ENCODE results near the gene SLC12A4. TPM values are rescaled to one million over a fixed set of nuclear protein-coding genes. Genes with fewer than 3 reads are reported as not detected.
A peak's percentile ranks its signal among the peaks of the same experiment; 100 is the strongest.

SLC12A4 gene
- total RNA-seq, 2 experiments from 2014 or later, result 15.1 to 17.7 TPM

- H3K9me3 ChIP-seq (ENCODE audit: control insufficient read depth in 1 of 2, insufficient read depth in 1 of 2, low read length in 2 of 2), result no peaks in the 10 kb centered on the region
- peaks cover 9% of the 10 kb centered on the region for H3K36me3 ChIP-seq (ENCODE audit: insufficient read depth, low read length)
- Mint-ChIP-seq H3K27ac (no peak overlapping the region), H3K27me3 (no peaks in the 10 kb centered on the region), H3K36me3 (ENCODE audit: low read depth) (peaks cover 17% of the 10 kb centered on the region), H3K4me1 (ENCODE audit: low read depth) (peaks cover 24% of the 10 kb centered on the region), H3K4me3 (peak overlapping the region; percentile 54), H3K9me3 (no peaks in the 10 kb centered on the region)
- TF ChIP-seq CTCF (IDR thresholded peaks at IDR 0.05), result no peak
- H3K27me3 ChIP-seq (ENCODE audit: control insufficient read depth in 1 of 2, insufficient read depth in 2 of 2, low read length in 2 of 2), result no peaks in the 10 kb centered on the region
- H3K4me3 ChIP-seq (ENCODE audit: low read length), result no peak overlapping the region
- CTCF ChIA-PET, result no interaction called here
- POLR2A ChIA-PET, result interaction anchor here (1.0 to 2.1 kb wide), 2 partner anchors 20 to 29 kb away, joined by 3 to 8 read pairs; no protein-coding TSS in a partner anchor
- no peak for ATAC-seq (ENCODE audit: poor library complexity)
- intact Hi-C loops (cut with DNase I, micrococcal nuclease), result no loop called here
- no peak overlapping the region for H3K27ac ChIP-seq (ENCODE audit: low read depth in 1 of 2, low read length in 2 of 2)
- peaks cover 25% of the 10 kb centered on the region for H3K4me1 ChIP-seq (ENCODE audit: insufficient read depth, low read length)
- DNase-seq, result no peak
Observed at GRCh38 chr16:67964477-67965131, 3.8 kb downstream of the SLC12A4 start.

GRCh38 chr16:67963662-67964321 is 4.6 kb downstream of the SLC12A4 start:
- Mint-ChIP-seq H3K27me3 (no peaks in the 10 kb centered on the region), H3K4me3 (no peak overlapping the region), H3K27ac (no peak overlapping the region), H3K36me3 (ENCODE audit: low read depth) (peaks cover 15% of the 10 kb centered on the region), H3K4me1 (ENCODE audit: low read depth) (peaks cover 18% of the 10 kb centered on the region), H3K9me3 (no peaks in the 10 kb centered on the region)
- H3K27ac ChIP-seq (ENCODE audit: low read depth in 1 of 2, low read length in 2 of 2), result no peak overlapping the region
- no peak for DNase-seq
- CTCF ChIA-PET, result no interaction called here
- POLR2A ChIA-PET, result interaction anchor here (2.1 kb wide), 1 partner anchor 21 kb away, joined by 8 read pairs; no protein-coding TSS in a partner anchor
- H3K36me3 ChIP-seq (ENCODE audit: insufficient read depth, low read length), result peaks cover 14% of the 10 kb centered on the region
- no peak overlapping the region for H3K4me3 ChIP-seq (ENCODE audit: low read length)
- no peak for ATAC-seq (ENCODE audit: poor library complexity)
- no peaks in the 10 kb centered on the region for H3K9me3 ChIP-seq (ENCODE audit: control insufficient read depth in 1 of 2, insufficient read depth in 1 of 2, low read length in 2 of 2)
- peaks cover 18% of the 10 kb centered on the region for H3K4me1 ChIP-seq (ENCODE audit: insufficient read depth, low read length)
- intact Hi-C loops (cut with DNase I, micrococcal nuclease), result no loop called here
- no peak for TF ChIP-seq CTCF (IDR thresholded peaks at IDR 0.05)
- H3K27me3 ChIP-seq (ENCODE audit: control insufficient read depth in 1 of 2, insufficient read depth in 2 of 2, low read length in 2 of 2), result no peaks in the 10 kb centered on the region

GRCh38 chr16:67963292-67963661 is 5.2 kb downstream of the SLC12A4 start:
- POLR2A ChIA-PET, result no interaction called here
- Histone ChIP-seq H3K27ac (ENCODE audit: low read depth in 1 of 2, low read length in 2 of 2) (no peak overlapping the region), H3K36me3 (ENCODE audit: insufficient read depth, low read length) (peaks cover 16% of the 10 kb centered on the region), H3K27me3 (ENCODE audit: control insufficient read depth in 1 of 2, insufficient read depth in 2 of 2, low read length in 2 of 2) (no peaks in the 10 kb centered on the region), H3K4me3 (ENCODE audit: low read length) (no peak overlapping the region), H3K4me1 (ENCODE audit: insufficient read depth, low read length) (peaks cover 17% of the 10 kb centered on the region), H3K9me3 (ENCODE audit: control insufficient read depth in 1 of 2, insufficient read depth in 1 of 2, low read length in 2 of 2) (no peaks in the 10 kb centered on the region)
- Mint-ChIP-seq H3K36me3 (ENCODE audit: low read depth) (peaks cover 20% of the 10 kb centered on the region), H3K27ac (no peak overlapping the region), H3K9me3 (no peaks in the 10 kb centered on the region), H3K4me1 (ENCODE audit: low read depth) (peaks cover 18% of the 10 kb centered on the region), H3K27me3 (no peaks in the 10 kb centered on the region), H3K4me3 (no peak overlapping the region)
- DNase-seq (no peak), ATAC-seq (ENCODE audit: poor library complexity) (no peak)
- CTCF ChIA-PET, result no interaction called here
- intact Hi-C loops (cut with DNase I, micrococcal nuclease), result no loop called here
- TF ChIP-seq CTCF (IDR thresholded peaks at IDR 0.05), result no peak
